ENCODE measurements around the gene PCTP. TPM values are rescaled to one million over a fixed set of nuclear protein-coding genes. Genes with fewer than 3 reads are reported as not detected.

PCTP gene
- total RNA-seq, 6 donors from 2014 or later, result 13.6 to 28.3 (median 21.9) TPM

DNA sequence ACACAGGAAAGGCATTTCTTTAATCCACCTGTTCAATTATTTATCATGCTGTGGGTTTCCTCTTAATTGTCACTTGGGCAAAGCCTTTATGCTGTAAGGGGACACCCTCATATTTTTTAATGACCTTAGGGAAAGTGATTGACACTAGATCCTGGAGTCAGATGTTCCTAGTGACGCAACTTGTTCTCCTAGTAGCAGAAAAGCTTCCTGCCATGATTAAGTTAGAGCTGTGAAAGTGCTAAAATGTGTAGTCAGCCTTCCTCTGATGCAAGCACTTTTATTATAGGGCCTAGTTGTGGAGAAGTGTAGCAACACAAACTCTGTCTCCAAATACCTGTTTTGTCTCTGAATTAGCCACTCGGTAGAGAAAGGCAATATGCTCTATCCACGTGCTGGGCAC, 40.4 kb upstream of the PCTP start:
- TF ChIP-seq, protein P1, sequence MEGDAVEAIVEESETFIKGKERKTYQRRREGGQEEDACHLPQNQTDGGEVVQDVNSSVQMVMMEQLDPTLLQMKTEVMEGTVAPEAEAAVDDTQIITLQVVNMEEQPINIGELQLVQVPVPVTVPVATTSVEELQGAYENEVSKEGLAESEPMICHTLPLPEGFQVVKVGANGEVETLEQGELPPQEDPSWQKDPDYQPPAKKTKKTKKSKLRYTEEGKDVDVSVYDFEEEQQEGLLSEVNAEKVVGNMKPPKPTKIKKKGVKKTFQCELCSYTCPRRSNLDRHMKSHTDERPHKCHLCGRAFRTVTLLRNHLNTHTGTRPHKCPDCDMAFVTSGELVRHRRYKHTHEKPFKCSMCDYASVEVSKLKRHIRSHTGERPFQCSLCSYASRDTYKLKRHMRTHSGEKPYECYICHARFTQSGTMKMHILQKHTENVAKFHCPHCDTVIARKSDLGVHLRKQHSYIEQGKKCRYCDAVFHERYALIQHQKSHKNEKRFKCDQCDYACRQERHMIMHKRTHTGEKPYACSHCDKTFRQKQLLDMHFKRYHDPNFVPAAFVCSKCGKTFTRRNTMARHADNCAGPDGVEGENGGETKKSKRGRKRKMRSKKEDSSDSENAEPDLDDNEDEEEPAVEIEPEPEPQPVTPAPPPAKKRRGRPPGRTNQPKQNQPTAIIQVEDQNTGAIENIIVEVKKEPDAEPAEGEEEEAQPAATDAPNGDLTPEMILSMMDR (IDR thresholded peaks at IDR 0.05), result no peak
- TF ChIP-seq POLR2AphosphoS5 (IDR thresholded peaks at IDR 0.05) (no peak), EP300 (IDR thresholded peaks at IDR 0.05) (no peak)
- H3K36me3 ChIP-seq, result no peaks in the 10 kb centered on the region
- H3K27ac ChIP-seq, result peak overlapping the region in 2 of 4 donors; percentile 30 to 42
- no peaks in the 10 kb centered on the region for H3K27me3 ChIP-seq
- no peaks in the 10 kb centered on the region for H3K9me3 ChIP-seq
- DNase-seq (no peak), ATAC-seq (ENCODE audit: low FRiP score in 2 of 2) (no peak)
- H3K4me3 ChIP-seq, result no peak overlapping the region
- WGBS, 2 donors, result 43 to 68% methylated on average over 3 of the region's 3 CpGs
- peaks cover 0 to 15% (median 4%) of the 10 kb centered on the region in 4 donors for H3K4me1 ChIP-seq

DNA sequence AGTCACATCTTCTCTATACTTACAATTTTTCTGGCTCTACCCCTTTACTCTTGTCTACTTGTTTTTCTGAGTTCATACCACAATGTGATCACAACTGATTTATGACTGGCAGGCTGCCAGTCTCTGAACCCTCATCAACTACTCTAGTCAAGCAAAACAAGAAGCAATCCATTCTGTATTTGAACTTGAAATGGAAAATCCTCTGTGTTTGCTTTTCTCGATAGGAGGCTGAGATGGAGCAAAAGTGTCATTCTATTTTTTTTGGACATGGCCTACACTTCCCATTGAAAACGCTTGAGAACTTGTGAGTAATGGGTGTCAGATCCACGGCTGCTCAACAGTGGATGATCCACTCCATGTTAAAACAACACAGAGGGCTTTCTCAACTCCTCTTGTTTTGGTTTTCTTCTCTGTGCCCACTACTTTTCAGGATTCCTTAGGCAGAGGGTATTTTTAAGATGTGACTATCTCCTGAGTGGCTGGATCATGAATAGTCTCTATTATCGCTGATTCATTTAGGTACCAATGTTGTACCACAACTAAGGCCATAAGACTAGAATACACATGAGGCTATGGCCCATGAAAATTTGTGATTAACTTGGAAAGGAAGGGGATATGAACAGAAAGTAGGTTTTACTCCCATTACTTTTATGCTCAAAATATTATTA, 39.9 kb upstream of the PCTP start:
- Histone ChIP-seq H3K4me1 (peaks cover 0 to 15% (median 4%) of the 10 kb centered on the region in 4 donors), H3K27ac (peak overlapping the region in 2 of 4 donors; percentile 30 to 42), H3K9me3 (no peaks in the 10 kb centered on the region), H3K27me3 (no peaks in the 10 kb centered on the region), H3K36me3 (no peaks in the 10 kb centered on the region), H3K4me3 (no peak overlapping the region)
- TF ChIP-seq, protein P1 (IDR thresholded peaks at IDR 0.05), result no peak
- TF ChIP-seq POLR2AphosphoS5 (IDR thresholded peaks at IDR 0.05) (no peak), POLR2A (IDR thresholded peaks at IDR 0.05) (no peak), EP300 (IDR thresholded peaks at IDR 0.05) (no peak)
- DNase-seq (no peak), ATAC-seq (ENCODE audit: low FRiP score in 2 of 2) (no peak)
- WGBS, 2 donors, result 50 to 53% methylated on average over 4 of the region's 4 CpGs

DNA sequence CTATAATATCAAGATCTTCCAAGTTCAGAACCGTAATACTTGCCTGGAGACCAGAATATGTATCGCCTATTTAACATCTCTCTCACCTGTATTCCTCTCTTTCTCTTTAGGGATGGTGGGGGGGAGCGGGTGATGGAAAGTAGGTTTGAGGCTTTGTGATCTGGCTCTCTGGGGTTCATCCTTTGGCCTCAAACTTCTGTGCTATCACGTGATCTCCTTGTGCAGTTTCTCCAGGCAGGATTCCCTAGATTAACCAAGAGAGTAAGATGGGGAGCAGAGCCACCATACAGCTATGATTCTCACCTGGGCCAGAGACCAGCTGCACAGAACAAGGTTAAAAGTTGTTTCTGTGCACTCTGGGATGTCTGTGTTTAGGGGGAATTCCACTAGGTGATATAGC, 33.4 kb upstream of the PCTP start:
- H3K4me1 ChIP-seq, result no peaks in the 10 kb centered on the region
- peaks cover 0 to 31% (median 0%) of the 10 kb centered on the region in 4 donors for H3K36me3 ChIP-seq
- no peaks in the 10 kb centered on the region for H3K9me3 ChIP-seq
- no peak for ATAC-seq (ENCODE audit: low FRiP score in 2 of 2)
- no peak overlapping the region for H3K4me3 ChIP-seq
- no peaks in the 10 kb centered on the region for H3K27me3 ChIP-seq
- TF ChIP-seq, protein P1 (IDR thresholded peaks at IDR 0.05), result no peak
- TF ChIP-seq POLR2AphosphoS5 (IDR thresholded peaks at IDR 0.05) (no peak), POLR2A (IDR thresholded peaks at IDR 0.05) (no peak), EP300 (IDR thresholded peaks at IDR 0.05) (no peak)
- no peak overlapping the region for H3K27ac ChIP-seq
- DNase-seq, result no peak
- WGBS, 2 donors, result 82 to 93% methylated on average over 4 of the region's 4 CpGs

- no peak for TF ChIP-seq POLR2A (IDR thresholded peaks at IDR 0.05)
- TF ChIP-seq, protein P1 (IDR thresholded peaks at IDR 0.05), result peak; percentile 68 to 75 (median 72)
- TF ChIP-seq EP300 (IDR thresholded peaks at IDR 0.05), result no peak
- peak in 1 of 2 donors; percentile 17 for TF ChIP-seq POLR2AphosphoS5 (IDR thresholded peaks at IDR 0.05)
- Histone ChIP-seq H3K9me3 (no peaks in the 10 kb centered on the region), H3K27ac (peak overlapping the region in 2 of 4 donors; percentile 88 to 91), H3K36me3 (peaks cover 0 to 31% (median 0%) of the 10 kb centered on the region in 4 donors), H3K4me3 (peak overlapping the region in 1 of 4 donors; percentile 58), H3K4me1 (no peaks in the 10 kb centered on the region), H3K27me3 (no peaks in the 10 kb centered on the region)
- ATAC-seq (ENCODE audit: low FRiP score in 2 of 2) (peak; percentile 47 to 71), DNase-seq (peak in 1 of 2 donors; percentile 79)
- 45 to 49% methylated on average over 11 of the region's 11 CpGs for WGBS, 2 donors
Measured at GRCh38 chr17:55717898-55718735, 32.7 kb upstream of the PCTP start.

All from upper lobe of left lung (tissue), 6 donors.